Globus pallidus (tissue), 1 donor: Measurements from ENCODE around the gene SLC6A11.

ENCODE experiments used
- DNase-seq: peaks from one replicate; pipeline ENCODE4 v3.0.0-alpha.2; 2015; ENCODE audit warnings: low spot score

The SLC6A11 gene

GRCh38 chr3:10816019-10816862 lies at the start of gene SLC6A11:
Gene SLC6A11 (plus strand): TSS chr3:10816228. CDS start chr3:10816266, 38 bp downstream.
- peak; percentile 23 for DNase-seq

DNA sequence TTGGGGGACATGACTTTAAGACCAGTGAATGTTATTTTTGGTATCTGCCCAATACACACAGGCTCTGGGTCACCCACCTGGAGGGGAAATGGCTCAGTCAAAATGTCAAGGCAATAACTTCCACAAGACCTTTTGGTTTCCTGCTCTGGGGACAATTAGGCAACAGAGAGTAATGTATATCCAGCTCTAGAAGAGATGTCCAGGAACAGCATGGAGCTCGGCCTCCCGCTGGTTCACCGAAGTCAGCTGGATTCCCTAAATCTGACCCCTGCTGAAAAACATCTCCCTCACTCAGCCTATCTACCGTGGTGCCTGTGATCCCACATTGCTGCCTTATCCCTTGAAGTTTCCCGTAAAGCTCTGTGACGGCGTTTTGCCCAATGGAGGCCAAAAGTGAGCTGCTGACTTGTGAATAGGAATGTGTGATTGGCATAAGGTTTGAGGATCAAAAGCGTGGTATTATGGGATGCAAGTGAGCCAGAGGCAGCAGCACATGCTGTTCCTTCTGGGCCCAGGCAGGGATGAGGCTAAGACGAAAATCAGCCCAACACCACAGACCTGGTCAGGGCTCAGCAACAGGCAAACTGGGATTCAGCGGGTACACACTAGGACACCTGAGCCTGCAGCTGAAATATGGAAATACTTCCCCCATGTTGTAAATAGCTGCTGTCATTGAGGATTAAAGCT lies 47.2 kb upstream of the SLC6A11 start:
- DNase-seq, result no peak

DNA sequence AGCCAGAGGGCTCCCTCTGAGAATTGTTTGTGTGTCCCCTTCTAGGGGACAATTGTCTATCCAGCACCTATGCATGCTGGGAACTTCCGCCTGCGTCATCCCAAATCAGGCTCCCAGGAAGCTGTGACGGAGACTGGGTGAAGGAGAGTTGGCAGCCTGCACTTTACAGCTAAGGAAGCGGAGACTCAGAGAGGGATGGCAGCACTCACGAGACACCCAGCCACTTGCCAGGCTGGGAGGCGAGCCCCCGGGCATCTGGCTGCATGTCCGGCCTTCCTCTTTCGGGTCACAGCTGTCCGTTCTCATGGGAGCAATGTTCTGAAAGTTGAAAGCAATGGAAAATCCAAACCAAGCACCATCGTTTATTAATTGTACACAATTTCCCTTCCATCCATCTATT lies 45.5 kb upstream of the SLC6A11 start:
- no peak for DNase-seq

- no peak for DNase-seq
These were observed 45.0 kb upstream of the SLC6A11 start for GRCh38 chr3:10770981-10771380.

- DNase-seq, result no peak
These were observed 44.4 kb upstream of the SLC6A11 start for GRCh38 chr3:10771486-10772270.

DNA sequence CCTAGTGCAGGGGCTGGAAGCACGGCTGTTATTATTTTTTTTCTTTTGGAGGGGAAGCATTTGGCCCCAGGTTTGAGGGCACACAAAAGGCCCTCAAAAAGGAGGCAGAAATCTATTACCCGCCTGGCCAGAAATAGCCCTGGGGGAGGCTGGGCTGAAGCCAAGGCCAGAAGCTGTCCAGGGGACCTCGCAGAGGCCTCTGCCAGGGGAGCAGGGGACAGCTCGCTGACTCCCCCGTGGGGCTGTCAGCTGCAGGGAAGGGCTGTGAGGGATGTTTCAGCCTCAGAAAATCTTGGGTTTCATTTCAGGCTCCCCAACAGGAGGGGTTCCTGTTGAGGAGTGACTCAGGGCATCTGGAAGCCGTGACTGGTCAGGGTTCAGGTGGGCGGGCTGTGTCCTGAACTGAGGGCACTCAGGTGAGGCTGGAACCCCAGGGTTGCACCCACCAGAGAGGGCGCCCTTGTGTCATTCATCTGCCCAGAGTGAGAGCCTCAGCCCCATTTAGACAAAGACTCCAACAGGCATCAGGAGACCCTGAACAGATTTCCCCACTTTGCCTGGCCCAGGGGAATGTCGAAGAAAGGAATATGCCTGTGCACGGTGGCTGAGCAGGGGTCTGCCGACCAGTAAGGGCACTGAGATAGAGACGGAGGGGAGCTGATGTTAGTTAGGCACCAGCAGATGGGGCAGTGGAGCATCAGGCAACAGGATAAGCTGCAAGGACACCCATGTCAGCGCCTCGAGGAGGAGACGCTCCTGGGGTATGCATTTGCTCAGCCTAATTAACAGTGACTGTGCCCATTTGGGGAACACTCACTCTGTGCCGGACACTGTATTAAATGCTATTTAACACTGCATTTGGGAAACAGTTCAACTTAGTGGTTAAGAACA lies 43.5 kb upstream of the SLC6A11 start:
- no peak for DNase-seq

GRCh38 chr3:10774129-10774670 lies 41.8 kb upstream of the SLC6A11 start:
- DNase-seq, result no peak

DNA sequence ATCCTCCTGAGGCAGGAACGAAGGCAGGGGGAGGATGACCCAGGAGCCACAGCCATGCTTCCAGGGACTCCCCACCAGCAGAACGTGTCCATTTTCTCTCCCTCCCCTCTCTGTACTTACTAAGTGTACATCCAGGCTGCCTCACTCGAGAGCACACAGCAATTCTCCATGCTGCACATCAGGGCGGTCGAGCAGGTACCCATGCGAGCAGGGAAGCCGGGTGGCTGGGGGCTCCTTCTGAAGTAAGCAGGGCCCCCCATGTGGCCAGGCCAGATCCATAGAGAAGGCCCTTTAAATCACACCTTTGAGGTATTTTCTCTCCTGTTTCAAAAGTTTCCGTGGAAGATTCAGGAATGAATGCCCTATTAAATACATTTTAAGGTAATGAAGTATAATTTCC lies 41.2 kb upstream of the SLC6A11 start:
- no peak for DNase-seq

DNA sequence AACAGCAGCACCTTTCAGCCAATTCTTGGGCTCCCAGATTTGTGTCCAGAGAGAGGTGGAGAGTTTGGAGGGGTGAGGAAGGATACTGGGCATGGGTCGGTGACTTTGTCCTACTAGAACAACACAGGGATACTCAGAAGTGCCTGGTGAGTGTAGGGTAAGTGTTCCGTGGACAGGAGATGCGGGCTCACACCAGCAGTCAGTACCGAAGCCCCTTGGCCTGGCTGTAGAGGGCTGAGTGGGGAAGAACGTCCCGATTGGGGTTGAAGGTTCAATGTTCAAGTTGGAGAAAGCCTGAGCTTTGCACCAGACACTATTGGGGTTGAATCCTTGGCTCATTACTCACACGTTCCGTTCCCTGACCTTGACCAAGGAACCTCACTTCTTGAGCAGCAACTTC lies 40.8 kb upstream of the SLC6A11 start:
- DNase-seq, result no peak

- DNase-seq, result no peak
These were observed 40.2 kb upstream of the SLC6A11 start for GRCh38 chr3:10775828-10776227.

DNA sequence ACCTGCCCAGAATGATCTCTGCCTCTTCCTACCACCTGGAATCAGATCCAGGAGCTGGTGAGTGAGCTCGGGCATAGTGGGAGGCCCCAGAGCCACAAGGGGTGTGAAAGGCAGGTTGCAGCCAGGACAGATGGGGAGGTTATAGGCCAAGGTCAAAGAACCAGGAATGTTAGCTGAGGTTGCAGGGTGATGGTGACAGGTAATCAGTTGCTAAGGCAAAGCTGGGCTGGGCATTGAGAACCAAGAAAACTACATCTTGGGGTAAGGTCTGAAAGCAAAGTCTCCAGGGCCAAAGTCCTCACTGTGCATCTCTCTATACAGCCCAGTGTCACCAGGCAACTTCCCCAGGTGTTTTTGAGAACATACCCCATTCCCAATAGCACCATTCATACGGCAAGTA lies 38.4 kb upstream of the SLC6A11 start:
- no peak for DNase-seq

- no peak for DNase-seq
These were observed 37.3 kb upstream of the SLC6A11 start for GRCh38 chr3:10778492-10779292.

DNA sequence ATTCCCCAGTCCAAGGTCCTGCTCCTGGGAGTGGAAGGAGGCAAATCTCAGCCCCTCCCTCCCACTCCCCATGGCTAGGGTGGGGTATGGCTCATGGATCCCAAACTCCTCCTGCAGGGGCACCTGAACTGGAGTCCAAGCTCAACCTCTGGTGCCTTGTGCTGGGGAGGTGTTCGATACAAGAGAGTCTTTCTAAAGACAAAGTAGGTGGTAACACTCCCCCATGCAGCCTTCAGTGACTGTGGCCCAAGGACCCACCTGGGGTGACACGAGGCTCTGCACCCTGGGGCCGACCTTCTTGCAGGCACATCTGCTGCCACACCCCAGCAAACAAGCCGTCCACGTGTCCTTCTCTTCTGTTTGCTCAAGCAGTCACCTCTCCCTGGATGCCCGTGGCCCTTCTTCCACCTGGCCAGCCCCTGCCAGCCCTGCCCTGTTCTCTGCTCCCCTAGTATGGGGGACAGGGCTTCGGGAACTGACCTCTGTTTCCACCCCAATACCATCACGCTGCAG lies 36.7 kb upstream of the SLC6A11 start:
- no peak for DNase-seq

- no peak for DNase-seq
These were observed 35.8 kb upstream of the SLC6A11 start for GRCh38 chr3:10780243-10780642.

DNA sequence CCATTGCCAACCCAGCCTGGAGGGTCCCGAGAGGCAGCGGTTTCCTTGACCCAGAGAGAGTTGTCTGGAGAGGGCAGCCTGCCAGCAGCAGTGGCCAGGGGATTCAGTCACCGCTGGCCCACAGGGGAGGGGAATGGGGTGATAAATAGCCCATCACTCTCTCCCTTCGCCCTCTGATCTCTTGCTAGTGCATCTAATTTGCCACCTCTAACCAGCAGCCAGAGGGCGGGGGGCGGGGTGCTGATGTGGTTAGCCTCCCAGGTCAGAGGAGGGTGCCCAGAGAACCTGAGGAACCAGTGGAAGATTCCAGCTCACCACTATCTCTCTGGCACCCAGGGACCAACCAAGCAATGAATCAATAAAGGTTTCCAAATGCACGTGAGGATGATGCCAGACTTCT lies 35.1 kb upstream of the SLC6A11 start:
- no peak for DNase-seq

DNA sequence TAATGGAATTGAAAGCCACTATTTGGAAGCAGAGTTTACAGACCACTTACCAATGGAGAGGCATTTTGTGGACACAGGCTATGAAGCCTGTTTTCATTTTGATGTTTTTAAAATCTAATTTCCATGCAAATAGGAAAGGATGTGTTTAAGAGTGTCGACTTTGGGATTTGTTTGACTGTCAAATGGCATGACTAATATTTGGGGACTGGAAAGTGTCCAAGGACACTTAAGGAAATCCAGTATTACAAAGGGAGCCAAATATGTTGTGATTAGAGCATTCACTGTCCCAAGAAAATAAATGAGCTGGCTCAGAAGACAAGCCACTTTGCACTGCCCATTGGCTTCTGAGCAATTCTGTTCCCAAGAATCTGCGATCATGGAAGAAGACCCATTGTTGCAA lies 34.0 kb upstream of the SLC6A11 start:
- no peak for DNase-seq

GRCh38 chr3:10783360-10784351 lies 32.4 kb upstream of the SLC6A11 start:
- peak; percentile 59 for DNase-seq

GRCh38 chr3:10786640-10787039 lies 29.4 kb upstream of the SLC6A11 start:
- no peak for DNase-seq

DNA sequence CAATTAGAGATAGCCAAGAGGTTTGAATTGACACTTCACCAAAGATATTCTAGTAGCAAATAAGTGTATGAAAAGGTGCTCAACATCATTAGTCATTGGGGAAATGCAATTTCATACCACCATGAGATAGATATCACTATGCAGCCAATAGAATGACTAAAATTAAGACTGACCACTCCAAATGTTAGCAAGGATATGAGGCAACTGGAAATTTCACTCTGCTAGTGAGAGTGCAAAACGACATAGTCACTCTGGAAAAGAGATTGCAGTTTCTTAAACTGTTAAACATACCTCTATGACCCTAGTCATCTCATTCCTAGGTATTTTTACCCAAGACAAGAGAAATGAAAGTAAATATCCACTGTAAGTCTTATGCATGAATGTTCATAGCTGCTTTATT lies 27.6 kb upstream of the SLC6A11 start:
- no peak for DNase-seq
